A549 (cell line): ENCODE measurements around the gene MSRB3. TPM values are rescaled to one million over a fixed set of nuclear protein-coding genes. Genes with fewer than 3 reads are reported as not detected.

Experiments
- ATAC-seq, 2 experiments: fragments of 200-7000 bp in 1 of 2; fragments of >200 bp in 1 of 2; cut with Nextera tagmentation in 1 of 2; cut with Tn5 transposase in 1 of 2; 3 replicates each; pipeline versions ENCODE4 v1.8.0 to v1.9.1; 2018 to 2020; ENCODE audit warnings: mild to moderate bottlenecking in 1 of 2, moderate library complexity in 1 of 2
- CTCF ChIA-PET: fragments of 300-600 bp; sonication (Branson Sonifier 250); formaldehyde crosslinking; extraction: SDS; loops from one replicate; lab custom pipeline; 2021; ENCODE audit warnings: antibody characterized with exemption, inconsistent platforms; lab: Yijun Ruan, JAX
- POLR2A ChIA-PET: fragments of 350-600 bp; formaldehyde crosslinking; extraction: SDS; loops from one replicate; lab custom pipeline; 2021; ENCODE audit warnings: antibody characterized with exemption, inconsistent platforms; lab: Yijun Ruan, JAX
- DNase-seq, 2 experiments: peaks; one replicate each; pipeline versions ENCODE4 v3.0.0 to v3.0.0-alpha.2; 2011 to 2016; ENCODE audit warnings: low read depth in 1 of 2, low spot score in 1 of 2
- FAIRE-seq: peaks from 2 replicates; lab custom pipeline; 2011; peaks lifted over from hg19 to GRCh38; lab: Jason Lieb, UNC
- H3K27ac ChIP-seq, 2 experiments: fragments of >200 bp; sonication (Bioruptor Twin); formaldehyde crosslinking; 3 replicates each; pipeline ENCODE4 v1.5.1; 2016 to 2017
- H3K4me1 ChIP-seq: fragments of >200 bp; sonication (Bioruptor Twin); formaldehyde crosslinking; 3 replicates; pipeline ENCODE4 v1.6.1; 2016
- H3K4me2 ChIP-seq: fragments of >200 bp; sonication (Bioruptor Twin); formaldehyde crosslinking; 3 replicates; pipeline ENCODE4 v1.6.1; 2016
- H3K4me3 ChIP-seq: fragments of >200 bp; sonication (Bioruptor Twin); formaldehyde crosslinking; 3 replicates; pipeline ENCODE4 v1.5.1; 2016
- H3K9me3 ChIP-seq: fragments of >200 bp; sonication (Bioruptor Twin); formaldehyde crosslinking; 3 replicates; pipeline ENCODE4 v1.6.1; 2016
- ATOH8 ChIP-seq: fragments of 250-450 bp; sonication (Bioruptor Pico); IDR thresholded peaks from 2 replicates; pipeline ENCODE4 v1.5.0; 2020; ENCODE audit warnings: low read depth, mild to moderate bottlenecking, moderate library complexity
- CBX8 ChIP-seq: fragments of 200-600 bp; sonication (generic); IDR thresholded peaks from 2 replicates; pipeline ENCODE4 v1.6.1; 2016
- CHD4 ChIP-seq: fragments of 200-600 bp; sonication (generic); IDR thresholded peaks from 2 replicates; pipeline ENCODE4 v1.6.1; 2016; ENCODE audit warnings: antibody characterized with exemption, mild to moderate bottlenecking, borderline replicate concordance
- EHF ChIP-seq: fragments of 250-450 bp; sonication (Bioruptor Pico); IDR thresholded peaks from 2 replicates; pipeline ENCODE4 v1.5.0; 2020; ENCODE audit warnings: mild to moderate bottlenecking
- EHMT2 ChIP-seq: fragments of 200-600 bp; sonication (generic); IDR thresholded peaks from 2 replicates; pipeline ENCODE4 v1.6.1; 2016; ENCODE audit warnings: antibody characterized with exemption, low read depth, mild to moderate bottlenecking, moderate library complexity
- EP300 ChIP-seq, 2 experiments: fragments of >200 bp; sonication (Bioruptor Twin); formaldehyde crosslinking; IDR thresholded peaks; 2 replicates in 1 of 2; 3 replicates in 1 of 2; pipeline ENCODE4 v1.6.1; 2016 to 2017
- FOSB ChIP-seq: fragments of 250-450 bp; sonication (Bioruptor Pico); IDR thresholded peaks from 2 replicates; pipeline ENCODE4 v1.5.0; 2020; ENCODE audit warnings: mild to moderate bottlenecking, moderate library complexity
- FOSL2 ChIP-seq, 2 experiments: fragments of 450-650 bp in 1 of 2; fragments of >200 bp in 1 of 2; sonication (Bioruptor Twin) in 1 of 2; formaldehyde crosslinking; IDR thresholded peaks; 2 replicates each; pipeline versions ENCODE4 v1.5.0 to v1.6.1; 2016 to 2020; ENCODE audit warnings: mild to moderate bottlenecking in 1 of 2, moderate library complexity in 1 of 2
- FOXS1 ChIP-seq: fragments of 250-450 bp; sonication (Bioruptor Pico); IDR thresholded peaks from 2 replicates; pipeline ENCODE4 v1.5.0; 2020; ENCODE audit warnings: mild to moderate bottlenecking, moderate library complexity
- HES2 ChIP-seq: fragments of >200 bp; sonication (Bioruptor Twin); formaldehyde crosslinking; IDR thresholded peaks from 2 replicates; pipeline ENCODE4 v1.6.1; 2016
- MAZ ChIP-seq: fragments of 150-350 bp; IDR thresholded peaks from 2 replicates; pipeline ENCODE4 v1.6.1; 2014; ENCODE audit warnings: antibody characterized with exemption, low read depth, low read length, borderline replicate concordance
- NPAS2 ChIP-seq: fragments of 250-450 bp; sonication (Bioruptor Pico); IDR thresholded peaks from 2 replicates; pipeline ENCODE4 v1.8.0; 2022; ENCODE audit warnings: mild to moderate bottlenecking, moderate library complexity, borderline replicate concordance
- REST ChIP-seq: fragments of 200-600 bp; sonication (generic); IDR thresholded peaks from 2 replicates; pipeline ENCODE4 v1.6.1; 2016; ENCODE audit warnings: antibody characterized with exemption, mild to moderate bottlenecking, moderate library complexity
- RNF2 ChIP-seq: fragments of 200-600 bp; sonication (generic); IDR thresholded peaks from 2 replicates; pipeline ENCODE4 v1.6.1; 2016; ENCODE audit warnings: low read depth, mild to moderate bottlenecking, antibody characterized with exemption, moderate library complexity, borderline replicate concordance
- TFCP2L1 ChIP-seq: fragments of 250-450 bp; sonication (Bioruptor Pico); IDR thresholded peaks from 2 replicates; pipeline ENCODE4 v1.5.0; 2021; ENCODE audit warnings: mild to moderate bottlenecking
- ZNF302 ChIP-seq: fragments of 250-450 bp; sonication (Bioruptor Pico); IDR thresholded peaks from 2 replicates; pipeline ENCODE4 v1.9.0; 2021; ENCODE audit warnings: inconsistent platforms, mild to moderate bottlenecking, moderate library complexity
- WGBS: methylation state at CpG from one replicate; pipeline ENCODE4 v1.1.6; 2017; ENCODE audit errors: missing lambda C conversion rate; 5-methylcytosine and 5-hydroxymethylcytosine counted together
- polyA plus RNA-seq, 4 experiments: library from polyadenylated mRNA; depleted of rRNA in 3 of 4; stranded (reverse); fragments of >200 nt; fragmentation: RNase III in 1 of 4; extraction: RNeasy Plus Mini Kit Qiagen cat#74134 plus additional on column Dnase treatment in 1 of 4; gene quantifications; 2 replicates in 3 of 4; 3 replicates in 1 of 4; pipeline ENCODE4 v1.2.3, GENCODE V29; 2011 to 2017

MSRB3 gene
- polyA plus RNA-seq, 2 of the 4 experiments (the other 2 are of a cell fraction): 25.2 to 46.1 TPM

GRCh38 chr12:65462484-65462883, 184.0 kb downstream of the MSRB3 start:
- CTCF ChIA-PET: no interaction called here
- ATAC-seq (no peak), FAIRE-seq (no peak), DNase-seq (no peak)
- Histone ChIP-seq H3K4me2 (no peak overlapping the region), H3K9me3 (no peaks in the 10 kb centered on the region), H3K4me3 (no peak overlapping the region), H3K27ac (no peak overlapping the region), H3K4me1 (no peaks in the 10 kb centered on the region)
- POLR2A ChIA-PET: no interaction called here
- TF ChIP-seq FOSB (CRISPR knock-in tag) (no peak), RNF2 (no peak)
- 96% methylated on average over 2 of the region's 2 CpGs for WGBS

GRCh38 chr12:65463082-65463481, 184.6 kb downstream of the MSRB3 start:
- no peak for ATAC-seq
- H3K9me3 ChIP-seq: no peaks in the 10 kb centered on the region
- no peak overlapping the region for H3K27ac ChIP-seq
- FAIRE-seq: no peak
- H3K4me3 ChIP-seq: no peak overlapping the region
- H3K4me2 ChIP-seq: no peak overlapping the region
- no peak for TF ChIP-seq TFCP2L1 (CRISPR knock-in tag)
- no peak for TF ChIP-seq FOSB (CRISPR knock-in tag)
- WGBS: 83% methylated on average over 9 of the region's 9 CpGs
- ChIA-PET POLR2A (no interaction called here), CTCF (no interaction called here)
- DNase-seq: no peak
- H3K4me1 ChIP-seq: no peaks in the 10 kb centered on the region

- no peak overlapping the region for H3K27ac ChIP-seq
- no peaks in the 10 kb centered on the region for H3K4me1 ChIP-seq
- no peak for DNase-seq
- no peak overlapping the region for H3K4me2 ChIP-seq
- no peak for ATAC-seq
- ChIA-PET POLR2A (no interaction called here), CTCF (no interaction called here)
- H3K4me3 ChIP-seq: no peak overlapping the region
- no peaks in the 10 kb centered on the region for H3K9me3 ChIP-seq
- no peak for FAIRE-seq
- WGBS: 100% methylated on average over 1 of the region's 1 CpG
- TF ChIP-seq NPAS2 (CRISPR knock-in tag): no peak
- no peak for TF ChIP-seq EHMT2
- TF ChIP-seq REST: no peak
- TF ChIP-seq EHF (CRISPR knock-in tag): no peak
- TF ChIP-seq EP300 (IDR thresholded peaks at IDR 0.05): no peak
- no peak for TF ChIP-seq HES2
- TF ChIP-seq CBX8: no peak
Measured at GRCh38 chr12:65463611-65464010, 185.1 kb downstream of the MSRB3 start.

DNA sequence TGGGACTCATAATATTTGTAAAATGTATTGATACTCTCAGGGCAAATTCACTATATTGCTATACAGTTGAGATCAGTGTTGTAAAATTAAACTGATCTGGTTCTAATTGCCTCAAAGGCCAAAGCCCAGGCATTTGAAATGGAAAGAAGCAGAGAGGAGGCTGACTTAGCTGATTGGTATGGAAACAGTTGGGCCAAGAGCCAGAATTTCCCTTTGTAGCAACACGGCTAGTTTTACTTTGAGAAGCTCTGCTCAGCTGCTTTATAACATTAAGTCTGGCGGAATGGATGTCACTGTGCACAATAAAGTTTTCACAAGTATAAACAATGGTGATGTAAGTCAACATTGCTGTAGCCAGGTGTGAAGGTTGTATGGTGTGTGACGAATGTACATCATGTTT, 186.4 kb downstream of the MSRB3 start:
- CTCF ChIA-PET: no interaction called here
- POLR2A ChIA-PET: no interaction called here

More for the DNA sequence above, 186.4 kb downstream of the MSRB3 start:
- FAIRE-seq (no peak), DNase-seq (no peak), ATAC-seq (no peak)
- Histone ChIP-seq H3K4me1 (no peaks in the 10 kb centered on the region), H3K4me3 (no peak overlapping the region), H3K4me2 (no peak overlapping the region), H3K27ac (no peak overlapping the region), H3K9me3 (no peaks in the 10 kb centered on the region)
- TF ChIP-seq FOXS1: no peak
- no peak for TF ChIP-seq MAZ
- TF ChIP-seq CHD4: no peak
- TF ChIP-seq EP300 (IDR thresholded peaks at IDR 0.05): no peak
- TF ChIP-seq ZNF302 (CRISPR knock-in tag): no peak
- TF ChIP-seq ATOH8 (CRISPR knock-in tag): no peak
- TF ChIP-seq FOSL2 (IDR thresholded peaks at IDR 0.05): no peak
- TF ChIP-seq FOSL2 (CRISPR knock-in tag; IDR thresholded peaks at IDR 0.05): no peak
- 86% methylated on average over 3 of the region's 3 CpGs for WGBS
